T-helper 2 cell treated with Interferon-gamma antibody and Interleukin-4, amounts not matched to agents 100 ng/mL and 5 ng/mL, for 36 hours (primary cell): ENCODE measurements around the gene BAZ2B. TPM values are rescaled to one million over a fixed set of nuclear protein-coding genes. Genes with fewer than 3 reads are reported as not detected.
"Not testable (repeated sequence)": the region's sequence is repeated elsewhere in the genome, so short reads cannot be mapped to it uniquely, and the experiment has no call there.

Experiments used
- intact Hi-C: fragments of 100-400 bp; cut with micrococcal nuclease; formaldehyde crosslinking; loops from one replicate; pipeline ENCODE4 v1.15.1; 2023
- total RNA-seq: library from RNA; stranded (reverse); gene quantifications from 2 replicates; pipeline ENCODE4 v1.2.3, GENCODE V29; 2022

The BAZ2B gene, protein sequence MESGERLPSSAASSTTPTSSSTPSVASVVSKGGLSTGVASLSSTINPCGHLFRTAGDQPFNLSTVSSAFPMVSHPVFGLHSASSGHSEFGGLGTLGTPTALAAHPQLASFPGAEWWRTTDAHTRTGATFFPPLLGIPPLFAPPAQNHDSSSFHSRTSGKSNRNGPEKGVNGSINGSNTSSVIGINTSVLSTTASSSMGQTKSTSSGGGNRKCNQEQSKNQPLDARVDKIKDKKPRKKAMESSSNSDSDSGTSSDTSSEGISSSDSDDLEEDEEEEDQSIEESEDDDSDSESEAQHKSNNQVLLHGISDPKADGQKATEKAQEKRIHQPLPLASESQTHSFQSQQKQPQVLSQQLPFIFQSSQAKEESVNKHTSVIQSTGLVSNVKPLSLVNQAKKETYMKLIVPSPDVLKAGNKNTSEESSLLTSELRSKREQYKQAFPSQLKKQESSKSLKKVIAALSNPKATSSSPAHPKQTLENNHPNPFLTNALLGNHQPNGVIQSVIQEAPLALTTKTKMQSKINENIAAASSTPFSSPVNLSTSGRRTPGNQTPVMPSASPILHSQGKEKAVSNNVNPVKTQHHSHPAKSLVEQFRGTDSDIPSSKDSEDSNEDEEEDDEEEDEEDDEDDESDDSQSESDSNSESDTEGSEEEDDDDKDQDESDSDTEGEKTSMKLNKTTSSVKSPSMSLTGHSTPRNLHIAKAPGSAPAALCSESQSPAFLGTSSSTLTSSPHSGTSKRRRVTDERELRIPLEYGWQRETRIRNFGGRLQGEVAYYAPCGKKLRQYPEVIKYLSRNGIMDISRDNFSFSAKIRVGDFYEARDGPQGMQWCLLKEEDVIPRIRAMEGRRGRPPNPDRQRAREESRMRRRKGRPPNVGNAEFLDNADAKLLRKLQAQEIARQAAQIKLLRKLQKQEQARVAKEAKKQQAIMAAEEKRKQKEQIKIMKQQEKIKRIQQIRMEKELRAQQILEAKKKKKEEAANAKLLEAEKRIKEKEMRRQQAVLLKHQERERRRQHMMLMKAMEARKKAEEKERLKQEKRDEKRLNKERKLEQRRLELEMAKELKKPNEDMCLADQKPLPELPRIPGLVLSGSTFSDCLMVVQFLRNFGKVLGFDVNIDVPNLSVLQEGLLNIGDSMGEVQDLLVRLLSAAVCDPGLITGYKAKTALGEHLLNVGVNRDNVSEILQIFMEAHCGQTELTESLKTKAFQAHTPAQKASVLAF (N-terminal part only)
- 8.5 and 9.3 TPM in 2 replicates for total RNA-seq

DNA sequence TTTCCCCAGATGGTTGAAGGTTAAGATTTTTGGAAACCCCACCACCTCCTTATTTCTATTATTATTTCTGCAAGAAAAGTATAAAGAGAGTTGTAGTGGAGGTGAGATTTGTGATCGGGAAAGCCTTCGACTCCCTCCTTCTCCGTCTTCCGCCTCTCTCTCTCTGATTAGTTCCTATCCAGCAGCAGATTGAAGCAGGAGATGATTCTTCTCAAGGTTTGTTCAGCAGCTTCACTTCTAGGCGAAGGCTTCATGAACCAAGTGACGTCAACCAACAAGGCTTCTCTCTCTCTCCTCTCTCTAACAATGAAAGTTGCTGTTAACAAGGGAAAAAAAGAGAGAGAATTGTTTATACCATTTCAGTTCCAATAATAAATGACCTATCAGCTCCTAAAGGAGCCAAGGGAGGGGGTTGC, at the start of gene BAZ2B:
Gene BAZ2B, minus strand, starts transcription at position 263 of the 416 bp plus-strand sequence. CDS start 137,829 bp downstream, outside the sequence.
- intact Hi-C loops = loop anchor here (2.0 kb wide), 2 partner anchors 97 to 329 kb away; partner anchors contain the start of genes MARCHF7 and WDSUB1

DNA sequence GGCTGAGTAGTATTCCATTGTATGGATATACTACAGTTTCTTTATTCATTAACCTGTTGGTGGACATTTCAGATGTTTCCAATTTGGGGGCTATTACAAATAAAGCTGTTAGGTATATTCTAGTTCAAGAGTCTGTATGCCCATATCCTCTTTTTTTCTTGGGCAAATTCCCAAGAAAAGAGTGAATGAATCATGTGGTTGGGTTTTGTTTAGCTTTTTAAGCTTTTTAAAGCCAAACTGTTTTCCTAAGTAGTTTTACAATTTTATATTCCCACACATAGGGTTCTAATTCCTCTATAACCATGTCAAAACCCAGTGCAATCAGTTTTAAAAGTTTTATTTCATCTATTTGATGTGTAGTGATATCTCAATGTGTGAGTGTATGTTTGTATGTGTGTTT, 44.9 kb upstream of the BAZ2B start:
- intact Hi-C loops = no loop called here

GRCh38 chr2:159658881-159659873, 42.8 kb upstream of the BAZ2B start:
- intact Hi-C loops = no loop called here

- intact Hi-C loops = no loop called here
Measured at GRCh38 chr2:159653962-159654361, 37.6 kb upstream of the BAZ2B start.

GRCh38 chr2:159651884-159652283, 35.5 kb upstream of the BAZ2B start:
- intact Hi-C loops = no loop called here

GRCh38 chr2:159650574-159650973, 34.2 kb upstream of the BAZ2B start:
- intact Hi-C loops = no loop called here

GRCh38 chr2:159648643-159649042, 32.3 kb upstream of the BAZ2B start:
- intact Hi-C loops = no loop called here

GRCh38 chr2:159647667-159648066, 31.3 kb upstream of the BAZ2B start:
- intact Hi-C loops = no loop called here

DNA sequence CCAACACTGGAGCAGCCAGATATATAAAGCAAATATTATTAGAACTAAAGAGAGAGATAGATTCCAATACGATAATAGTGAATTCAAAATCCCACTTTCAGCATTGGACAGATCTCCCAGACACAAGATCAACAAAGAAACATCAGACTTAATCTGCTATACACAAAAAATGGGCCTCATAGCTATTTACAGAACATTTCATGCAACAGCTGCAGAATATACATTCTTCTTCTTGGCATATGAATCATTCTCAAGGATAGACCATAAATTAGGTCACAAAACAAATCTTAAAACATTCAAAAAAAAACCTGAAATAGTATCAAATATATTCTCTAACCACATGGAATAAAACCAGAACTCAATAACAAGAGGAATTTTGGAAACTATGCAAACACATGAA, 23.8 kb upstream of the BAZ2B start:
- intact Hi-C loops = no loop called here

- intact Hi-C loops = no loop called here
Measured at GRCh38 chr2:159639712-159640111, 23.4 kb upstream of the BAZ2B start.

GRCh38 chr2:159639071-159639470, 22.7 kb upstream of the BAZ2B start:
- intact Hi-C loops = no loop called here

DNA sequence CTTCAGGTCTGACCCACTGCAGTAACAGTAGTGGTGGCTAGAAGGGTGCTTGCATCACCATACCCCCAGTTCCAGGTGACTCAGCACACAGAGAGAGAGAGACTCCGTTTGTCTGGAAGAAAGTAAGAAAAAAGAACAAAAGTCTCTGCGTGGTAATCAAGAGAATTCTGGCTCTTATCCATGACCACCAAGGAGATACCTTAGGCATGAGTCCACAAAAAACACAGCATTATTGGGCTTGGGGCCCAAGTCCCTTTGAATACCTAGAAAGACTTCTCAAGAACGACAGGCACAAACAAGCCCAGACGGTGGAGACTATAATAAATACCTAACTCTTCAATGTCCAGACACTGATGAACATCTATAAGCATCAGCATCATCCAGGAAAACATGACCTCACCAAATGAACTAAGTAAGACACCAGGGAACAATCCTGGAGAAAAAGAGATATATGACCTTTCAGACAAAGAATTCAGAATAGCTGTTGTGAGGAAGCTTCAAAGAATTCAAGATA, 21.7 kb upstream of the BAZ2B start:
- intact Hi-C loops = no loop called here

DNA sequence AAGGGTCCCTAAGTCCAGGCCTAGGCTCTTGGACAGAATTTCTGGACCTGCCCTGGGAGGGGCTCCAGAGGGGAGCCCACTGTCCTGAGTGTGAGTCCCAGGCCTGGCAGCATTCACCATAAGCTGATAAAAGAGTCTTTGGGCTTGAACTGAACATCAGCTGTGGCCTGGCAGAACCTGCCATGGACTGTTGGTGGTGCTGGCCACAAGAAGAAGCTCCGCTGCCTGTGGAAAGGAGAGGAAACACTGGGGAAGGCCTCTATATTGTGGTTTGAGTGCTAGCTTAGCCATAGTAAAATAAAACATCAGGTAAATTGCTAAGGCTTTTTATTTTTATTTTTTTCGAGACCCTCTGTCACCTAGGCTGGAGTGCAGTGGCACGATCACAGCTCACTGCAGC, 20.9 kb upstream of the BAZ2B start:
- intact Hi-C loops = no loop called here

DNA sequence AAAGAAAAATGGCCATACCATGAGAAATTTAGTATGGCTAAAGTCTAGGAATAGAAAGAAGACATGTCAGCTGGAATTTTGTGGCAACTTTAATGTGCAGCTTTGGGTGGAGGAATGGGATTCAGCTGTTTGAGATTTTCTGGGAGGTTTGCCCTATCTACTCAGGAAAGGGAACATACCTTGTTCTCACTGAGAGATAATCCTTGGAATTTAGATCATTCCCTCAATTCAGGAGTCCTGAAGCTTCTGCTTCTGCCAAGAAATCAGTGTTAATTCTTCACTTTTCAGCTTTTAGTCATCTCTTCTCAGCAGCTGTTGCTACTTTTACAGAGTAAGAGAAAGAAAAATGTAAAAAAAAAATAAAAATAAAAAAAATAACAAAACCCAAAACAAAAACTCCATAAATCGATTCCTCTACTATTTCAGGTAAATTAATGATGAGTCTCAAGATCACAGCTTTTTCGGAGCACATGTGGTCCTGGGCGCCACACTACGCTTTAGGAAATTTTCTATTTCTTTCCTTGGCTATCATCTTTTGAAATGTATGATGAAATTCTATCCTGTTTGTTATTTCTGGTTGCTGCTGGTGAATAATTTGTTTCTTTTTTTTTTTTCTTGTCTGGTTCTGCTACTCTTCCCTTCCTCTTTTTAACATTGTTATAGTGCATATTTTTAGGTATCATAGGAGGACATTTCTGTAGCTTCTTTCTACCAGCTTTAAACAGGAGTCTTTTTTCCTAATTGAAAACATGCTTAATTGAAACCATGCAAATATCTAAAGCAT, 18.9 kb upstream of the BAZ2B start:
- intact Hi-C loops = no loop called here

- intact Hi-C loops = no loop called here
Measured at GRCh38 chr2:159633219-159633618, 16.9 kb upstream of the BAZ2B start.

DNA sequence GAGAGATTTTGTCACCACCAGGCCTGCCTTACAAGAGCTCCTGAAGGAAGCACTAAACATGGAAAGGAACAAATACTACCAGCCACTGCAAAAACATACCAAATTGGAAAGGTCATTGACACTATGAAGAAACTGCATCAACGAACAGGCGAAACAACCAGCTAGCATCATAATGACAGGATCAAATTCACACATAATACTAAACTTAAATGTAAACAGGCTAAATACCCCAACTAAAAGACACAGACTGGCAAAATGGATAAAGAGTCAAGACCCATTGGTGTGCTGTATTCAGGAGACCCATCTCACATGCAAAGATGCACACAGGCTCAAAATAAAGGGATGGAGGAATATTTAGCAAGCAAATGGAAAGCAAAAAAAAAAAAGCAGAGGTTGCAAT, 9.3 kb upstream of the BAZ2B start:
- intact Hi-C loops = not testable (repeated sequence)

GRCh38 chr2:159623436-159623835, 7.1 kb upstream of the BAZ2B start:
- intact Hi-C loops = no loop called here

DNA sequence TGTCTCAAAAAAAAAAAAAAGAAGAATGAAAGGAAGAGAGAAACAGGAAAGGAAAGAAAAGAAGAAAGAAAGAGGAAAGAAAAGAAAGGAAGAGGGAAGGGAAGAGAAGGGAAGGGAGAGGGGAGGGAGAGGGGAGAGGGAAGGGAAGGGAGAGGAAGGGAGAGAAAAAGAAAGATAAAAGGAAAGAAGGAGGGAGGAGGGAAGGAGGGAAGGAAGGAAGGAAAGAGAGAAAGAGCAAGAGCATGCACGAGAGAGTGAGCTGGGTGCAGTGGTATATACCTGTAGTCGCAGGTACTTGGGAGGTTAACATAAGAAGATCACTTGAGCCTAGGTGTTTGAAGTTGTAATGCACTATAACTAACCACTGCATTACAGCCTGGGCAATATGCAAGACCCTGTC, 6.6 kb upstream of the BAZ2B start:
- intact Hi-C loops = no loop called here

DNA sequence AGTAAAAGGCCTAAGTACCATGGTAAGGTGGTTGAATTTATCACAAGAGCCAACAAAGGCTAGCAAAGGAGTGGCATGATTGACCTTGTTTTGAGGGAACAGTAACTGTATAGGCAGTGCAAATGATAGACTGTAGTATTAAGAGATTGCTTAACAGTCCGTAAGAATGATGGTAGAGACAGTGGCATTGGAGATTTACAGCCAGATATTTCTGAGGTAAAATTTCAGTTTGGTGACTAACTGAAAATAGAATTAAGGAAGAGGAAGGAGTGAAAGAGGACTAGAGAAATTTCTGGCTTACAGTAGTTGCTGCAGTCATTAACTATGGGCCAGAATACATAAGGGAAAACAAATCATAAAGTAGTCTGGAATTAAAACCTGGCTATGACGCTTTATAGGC, 4.4 kb upstream of the BAZ2B start:
- intact Hi-C loops = no loop called here
